22Rv1 (cell line): ENCODE data around the gene SSMEM1.
"Not testable (repeated sequence)": the region's sequence is repeated elsewhere in the genome, so short reads cannot be mapped to it uniquely, and the experiment has no call there.

ENCODE experiments used
- H3K27ac ChIP-seq: fragments of 450-650 bp; 2 replicates; pipeline ENCODE4 v1.5.1; 2017
- ZFX ChIP-seq: fragments of 450-650 bp; IDR thresholded peaks from 2 replicates; pipeline ENCODE4 v1.6.1; 2017; ENCODE audit warnings: antibody characterized with exemption, borderline replicate concordance
- TF ChIP-seq, protein P1 (sequence below): fragments of 450-650 bp; IDR thresholded peaks from 2 replicates; pipeline ENCODE4 v1.5.1; 2017; ENCODE audit warnings: mild to moderate bottlenecking

Gene SSMEM1

DNA sequence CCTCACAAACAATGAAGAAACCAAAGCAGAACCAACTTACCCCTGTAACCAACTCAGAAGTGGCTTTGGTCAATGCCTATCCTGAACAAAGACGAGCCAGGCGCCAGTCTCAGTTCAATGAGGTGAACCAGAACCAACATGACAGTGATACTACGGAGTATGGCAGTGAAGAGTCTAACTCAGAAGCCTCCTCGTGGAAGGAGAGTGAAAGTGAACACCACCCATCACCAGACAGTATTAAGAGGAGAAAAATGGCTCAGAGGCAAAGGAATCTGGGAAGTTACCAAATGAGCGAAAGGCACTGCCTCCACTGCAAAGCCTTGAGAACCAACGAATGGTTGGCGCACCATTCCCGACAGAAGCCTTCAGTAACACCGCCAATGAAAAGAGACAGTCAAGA lies 8.4 kb downstream of the SSMEM1 start:
- no peak for TF ChIP-seq ZFX
- TF ChIP-seq, protein P1, sequence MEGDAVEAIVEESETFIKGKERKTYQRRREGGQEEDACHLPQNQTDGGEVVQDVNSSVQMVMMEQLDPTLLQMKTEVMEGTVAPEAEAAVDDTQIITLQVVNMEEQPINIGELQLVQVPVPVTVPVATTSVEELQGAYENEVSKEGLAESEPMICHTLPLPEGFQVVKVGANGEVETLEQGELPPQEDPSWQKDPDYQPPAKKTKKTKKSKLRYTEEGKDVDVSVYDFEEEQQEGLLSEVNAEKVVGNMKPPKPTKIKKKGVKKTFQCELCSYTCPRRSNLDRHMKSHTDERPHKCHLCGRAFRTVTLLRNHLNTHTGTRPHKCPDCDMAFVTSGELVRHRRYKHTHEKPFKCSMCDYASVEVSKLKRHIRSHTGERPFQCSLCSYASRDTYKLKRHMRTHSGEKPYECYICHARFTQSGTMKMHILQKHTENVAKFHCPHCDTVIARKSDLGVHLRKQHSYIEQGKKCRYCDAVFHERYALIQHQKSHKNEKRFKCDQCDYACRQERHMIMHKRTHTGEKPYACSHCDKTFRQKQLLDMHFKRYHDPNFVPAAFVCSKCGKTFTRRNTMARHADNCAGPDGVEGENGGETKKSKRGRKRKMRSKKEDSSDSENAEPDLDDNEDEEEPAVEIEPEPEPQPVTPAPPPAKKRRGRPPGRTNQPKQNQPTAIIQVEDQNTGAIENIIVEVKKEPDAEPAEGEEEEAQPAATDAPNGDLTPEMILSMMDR = no peak

DNA sequence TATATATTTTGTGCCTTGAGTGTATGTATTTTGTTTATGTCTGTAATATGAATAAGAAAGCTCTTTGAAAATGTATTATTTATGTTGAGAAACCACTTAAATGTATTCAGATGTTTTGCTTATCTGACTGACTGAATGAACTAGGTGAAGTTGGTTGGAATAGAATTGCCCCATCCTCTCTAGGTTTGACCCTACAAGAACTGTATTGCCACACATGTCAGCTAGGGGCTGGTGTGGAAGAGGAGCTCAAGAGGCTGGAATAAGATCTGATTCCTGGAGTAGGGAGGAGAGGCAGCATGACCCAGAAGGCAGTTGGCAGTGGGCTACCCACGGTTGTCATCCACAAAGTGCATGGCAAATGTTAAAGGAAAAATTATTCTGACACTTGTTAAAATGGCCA lies 9.1 kb downstream of the SSMEM1 start:
- TF ChIP-seq, protein P1 = no peak
- no peak for TF ChIP-seq ZFX
- no peak overlapping the region for H3K27ac ChIP-seq

More for the DNA sequence above, 8.4 kb downstream of the SSMEM1 start:
- H3K27ac ChIP-seq = no peak overlapping the region

DNA sequence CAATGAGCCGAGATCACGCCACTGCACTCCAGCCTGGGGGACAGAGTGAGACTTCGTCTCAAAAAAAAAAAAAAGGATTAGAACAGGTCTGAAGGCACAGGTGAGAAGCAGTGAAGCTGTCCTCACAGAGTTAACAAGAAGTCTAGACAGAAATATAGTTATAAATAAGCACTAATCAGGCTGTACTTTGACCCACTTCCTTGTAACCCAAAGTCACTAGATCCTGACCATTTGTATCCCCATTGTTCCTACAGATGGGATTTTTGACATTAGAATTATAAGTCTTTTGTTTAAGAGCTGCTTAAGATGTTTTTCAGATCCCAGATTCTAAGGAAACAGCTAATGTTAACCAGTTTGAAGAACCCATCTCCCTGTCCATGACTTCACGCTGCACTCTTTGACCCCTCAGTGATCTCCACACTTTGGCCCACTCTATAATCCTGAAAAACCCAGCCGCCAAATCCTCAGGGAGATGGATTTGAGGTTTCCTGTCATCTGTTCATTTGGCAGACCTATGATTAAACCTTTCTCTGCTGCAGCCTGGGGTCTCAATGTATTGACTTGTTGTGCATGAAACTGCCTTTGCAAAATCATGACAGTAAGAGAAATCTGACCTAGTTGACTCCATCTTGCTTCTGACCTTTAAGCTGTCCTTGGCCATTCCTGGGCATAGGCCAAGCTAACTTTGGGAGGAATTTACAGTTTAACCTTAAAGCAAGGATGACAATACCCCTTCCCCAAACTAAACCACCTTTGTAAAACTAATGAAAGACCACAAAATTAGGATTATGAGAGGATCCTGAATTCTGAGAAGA lies 11.4 kb downstream of the SSMEM1 start:
- no peak for TF ChIP-seq ZFX
- TF ChIP-seq, protein P1 = no peak

DNA sequence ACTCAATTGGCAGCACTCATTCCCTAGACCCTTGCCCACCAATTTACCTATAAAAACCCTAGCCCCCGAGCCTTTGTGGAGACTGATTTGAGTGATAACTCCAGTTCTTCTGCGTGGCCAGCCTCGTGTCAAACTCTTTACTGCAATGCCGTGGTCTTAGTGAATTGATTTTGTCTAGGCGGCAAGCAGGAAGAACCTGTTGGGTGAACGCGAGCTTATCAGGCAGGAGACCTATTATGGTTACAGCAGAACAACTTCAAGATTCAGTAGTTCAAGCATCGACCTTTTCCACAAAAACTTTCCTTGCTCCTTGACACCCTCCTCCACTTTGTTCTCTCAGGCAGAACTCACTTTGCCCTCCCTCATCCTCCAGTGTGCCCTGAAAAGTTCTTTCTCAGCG lies 12.2 kb downstream of the SSMEM1 start:
- TF ChIP-seq, protein P1 = no peak
- TF ChIP-seq ZFX = no peak
- H3K27ac ChIP-seq = no peak overlapping the region

More for the DNA sequence above, 11.4 kb downstream of the SSMEM1 start:
- H3K27ac ChIP-seq = no peak overlapping the region

DNA sequence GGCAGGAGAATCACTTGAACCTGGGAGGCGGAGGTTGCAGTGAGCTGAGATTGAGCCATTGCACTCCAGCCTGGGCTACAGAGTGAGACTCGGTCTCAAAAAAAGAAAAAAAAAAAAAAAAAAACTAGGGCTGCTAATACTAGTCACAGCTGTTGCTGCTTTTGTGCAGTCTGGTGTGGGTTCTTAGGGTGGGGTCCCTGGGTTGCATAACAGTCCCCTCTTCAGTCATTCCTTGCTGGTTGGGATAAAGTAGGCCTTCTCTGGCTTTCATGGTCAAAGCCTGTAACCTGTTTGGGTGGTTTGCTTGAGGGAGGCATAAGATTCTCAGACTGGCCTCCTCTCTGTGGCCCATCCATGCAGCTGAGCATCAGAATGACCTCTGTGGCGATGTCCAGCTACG lies 14.1 kb downstream of the SSMEM1 start:
- TF ChIP-seq, protein P1 = no peak
- no peak for TF ChIP-seq ZFX
- H3K27ac ChIP-seq = no peak overlapping the region

DNA sequence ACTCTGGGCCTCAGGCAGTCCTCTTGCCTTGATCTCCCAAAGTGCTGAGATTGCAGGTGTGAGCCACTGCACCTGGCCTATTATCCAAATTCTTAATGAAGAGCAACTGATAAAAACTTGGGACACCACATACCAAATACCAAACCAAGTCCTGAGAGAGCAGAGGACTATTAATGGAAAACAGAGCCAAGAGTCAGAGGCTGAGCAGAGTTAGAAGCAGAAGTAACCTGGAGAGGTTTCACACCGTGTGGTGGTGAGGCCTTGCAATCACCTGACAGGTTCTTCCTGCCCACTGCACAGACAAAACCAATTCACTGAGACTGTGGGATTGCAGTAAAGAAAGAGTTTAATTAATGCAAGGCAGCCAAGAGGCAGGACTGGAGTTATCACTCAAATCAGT lies 16.0 kb downstream of the SSMEM1 start:
- TF ChIP-seq ZFX = no peak
- TF ChIP-seq, protein P1 = no peak
- no peak overlapping the region for H3K27ac ChIP-seq

DNA sequence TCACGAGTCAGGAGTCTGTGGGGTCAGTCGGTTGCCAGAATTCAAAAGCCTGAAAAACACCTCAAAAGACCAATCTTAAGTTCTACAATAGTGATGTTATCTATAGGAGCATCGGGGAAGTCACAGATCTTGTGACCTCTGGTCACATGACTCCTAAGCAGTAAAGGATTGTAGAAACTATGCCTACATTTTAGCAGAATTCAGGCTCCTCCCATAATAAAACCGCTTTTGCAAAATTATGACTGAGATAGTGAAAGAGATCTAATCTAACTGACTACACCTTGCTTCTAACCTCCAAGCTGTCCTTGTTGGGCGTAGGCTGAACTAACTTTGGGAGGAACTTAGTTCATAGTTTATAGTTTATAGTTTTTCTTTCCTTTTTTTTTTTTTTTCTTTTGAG lies 16.6 kb downstream of the SSMEM1 start:
- TF ChIP-seq, protein P1 = no peak
- TF ChIP-seq ZFX = no peak
- H3K27ac ChIP-seq = no peak overlapping the region

DNA sequence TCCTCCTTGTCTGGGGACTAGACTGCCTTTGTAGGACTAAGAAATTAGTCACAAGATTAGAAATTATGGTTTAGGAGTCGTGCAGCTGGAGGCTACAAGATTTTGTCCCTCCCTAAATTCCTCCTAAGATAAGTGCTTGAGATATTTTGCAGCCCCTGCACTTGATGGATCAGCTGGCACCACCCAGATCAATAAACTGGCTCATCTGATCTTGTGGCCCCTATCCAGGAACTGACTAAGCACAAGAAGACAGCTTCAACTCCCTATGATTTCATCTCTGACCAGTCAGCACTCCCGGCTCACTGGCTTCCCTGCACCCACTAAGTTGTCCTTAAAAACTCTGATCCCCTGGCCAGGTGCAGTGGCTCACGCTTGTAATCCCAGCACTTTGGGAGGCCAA lies 17.3 kb downstream of the SSMEM1 start:
- not testable (repeated sequence) for H3K27ac ChIP-seq
